Measurements from ENCODE around the gene ATP6V1C2. TPM values are rescaled to one million over a fixed set of nuclear protein-coding genes. Genes with fewer than 3 reads are reported as not detected.

The ATP6V1C2 gene, protein sequence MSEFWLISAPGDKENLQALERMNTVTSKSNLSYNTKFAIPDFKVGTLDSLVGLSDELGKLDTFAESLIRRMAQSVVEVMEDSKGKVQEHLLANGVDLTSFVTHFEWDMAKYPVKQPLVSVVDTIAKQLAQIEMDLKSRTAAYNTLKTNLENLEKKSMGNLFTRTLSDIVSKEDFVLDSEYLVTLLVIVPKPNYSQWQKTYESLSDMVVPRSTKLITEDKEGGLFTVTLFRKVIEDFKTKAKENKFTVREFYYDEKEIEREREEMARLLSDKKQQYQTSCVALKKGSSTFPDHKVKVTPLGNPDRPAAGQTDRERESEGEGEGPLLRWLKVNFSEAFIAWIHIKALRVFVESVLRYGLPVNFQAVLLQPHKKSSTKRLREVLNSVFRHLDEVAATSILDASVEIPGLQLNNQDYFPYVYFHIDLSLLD
- under 0.01 TPM in 2 replicates for total RNA-seq

DNA sequence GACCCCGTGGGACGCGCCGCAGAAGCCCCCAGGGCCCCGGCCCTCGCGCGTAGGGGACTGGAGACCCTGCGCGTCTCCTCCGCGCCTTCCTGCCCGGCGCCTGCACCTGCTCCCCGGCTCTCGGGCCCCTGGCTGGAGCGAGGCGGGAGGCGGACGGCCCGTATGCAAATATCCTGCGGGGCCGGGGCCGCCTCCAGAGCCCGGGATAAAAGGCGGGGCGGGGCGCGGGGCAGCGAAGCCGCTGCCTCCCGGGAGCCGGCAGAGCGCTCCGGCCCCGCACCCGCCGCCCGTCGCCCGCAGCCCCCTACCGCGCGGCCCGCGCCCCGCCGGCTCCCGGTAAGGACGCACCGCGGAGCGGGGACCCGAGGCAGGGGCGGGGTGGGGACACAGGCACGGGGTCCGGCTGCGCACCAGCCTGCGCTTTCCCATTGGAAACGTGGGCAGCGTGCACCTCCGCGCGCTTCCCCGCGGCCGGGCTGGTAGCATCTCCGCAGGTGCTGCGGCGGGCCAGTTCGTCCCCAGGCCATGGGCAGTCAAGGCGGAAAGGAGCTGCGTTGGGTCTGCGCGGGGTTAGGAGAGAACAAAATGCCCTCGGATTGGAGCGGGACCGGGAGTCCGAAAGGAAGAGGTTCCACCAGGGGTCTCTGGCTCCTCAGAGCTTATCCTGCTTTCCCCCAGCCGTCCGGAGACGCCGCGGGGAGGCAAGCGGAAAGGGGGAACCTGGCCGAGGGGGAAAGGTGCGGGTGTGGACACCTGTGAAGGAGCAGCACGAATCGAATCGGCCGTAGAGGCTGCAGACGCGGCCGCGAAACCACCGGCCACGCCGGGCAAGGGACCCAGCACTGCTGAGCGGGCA, at the start of gene ATP6V1C2:
Gene ATP6V1C2 (plus strand): TSS at position 235 of the 856 bp plus-strand sequence. CDS start 1,220 bp downstream, outside the sequence.
- DNase-seq (ENCODE audit: low read depth in 2 of 2), result peak in 1 of 2 donors; percentile 14

DNA sequence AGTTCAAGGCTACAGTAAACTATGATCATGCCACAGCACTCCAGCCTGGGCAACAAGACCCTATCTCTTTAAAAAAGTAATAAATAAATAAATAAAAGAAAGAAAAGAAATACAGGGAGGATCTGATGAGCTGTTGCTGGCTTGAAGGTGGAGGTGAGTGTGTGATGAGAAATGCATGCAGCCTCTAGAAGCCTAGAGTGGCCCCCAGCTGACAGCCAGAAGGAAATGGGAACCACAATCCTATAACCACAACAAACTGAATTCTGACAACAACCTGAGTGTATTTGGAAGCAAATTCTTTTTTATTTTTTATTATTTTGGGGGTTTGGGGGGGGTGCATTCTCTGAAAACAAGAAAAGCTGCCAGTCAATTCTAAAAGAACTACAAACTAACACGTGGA, 46.3 kb upstream of the ATP6V1C2 start:
- DNase-seq (ENCODE audit: low read depth in 2 of 2), result no peak

DNA sequence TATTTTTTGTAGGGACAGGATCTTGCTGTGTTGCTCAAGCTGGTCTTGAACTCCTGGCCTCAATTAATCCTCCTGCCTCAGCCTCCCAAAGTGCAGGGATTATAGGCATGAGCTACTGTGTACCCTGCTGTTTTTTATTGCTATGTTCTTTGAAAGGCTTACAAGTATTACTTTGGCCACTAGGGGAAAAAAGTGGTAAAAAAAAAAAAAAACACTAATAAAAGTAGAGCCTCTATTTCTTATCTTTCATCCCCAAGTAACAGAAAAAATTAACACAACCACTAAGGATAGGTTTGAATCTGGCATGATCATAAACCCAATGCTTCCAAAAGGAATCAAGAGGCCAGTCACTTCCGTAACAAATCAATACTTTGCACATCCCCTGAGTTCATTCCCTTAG, 43.2 kb upstream of the ATP6V1C2 start:
- no peak for DNase-seq (ENCODE audit: low read depth in 2 of 2)

DNA sequence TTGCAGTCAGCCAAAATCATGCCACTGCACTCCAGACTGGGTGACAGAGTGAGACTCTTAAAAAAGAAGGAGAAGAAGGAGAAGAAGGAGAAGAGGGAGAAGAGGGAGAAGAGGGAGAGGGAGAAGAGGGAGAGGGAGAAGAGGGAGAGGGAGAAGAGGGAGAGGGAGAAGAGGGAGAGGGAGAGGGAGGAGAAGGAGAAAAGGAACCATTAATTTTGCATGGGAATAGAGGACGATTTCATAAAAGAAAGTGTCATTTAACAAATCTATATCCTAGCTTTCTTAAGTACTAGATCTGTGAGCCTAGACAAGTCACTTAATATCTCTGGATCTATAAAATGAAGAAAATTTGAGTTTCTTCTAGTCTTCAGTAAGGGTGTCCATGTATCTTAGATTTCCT, 41.2 kb upstream of the ATP6V1C2 start:
- DNase-seq (ENCODE audit: low read depth in 2 of 2), result no peak

- no peak for DNase-seq (ENCODE audit: low read depth in 2 of 2)
Measured at GRCh38 chr2:10680957-10681356, 40.5 kb upstream of the ATP6V1C2 start.

DNA sequence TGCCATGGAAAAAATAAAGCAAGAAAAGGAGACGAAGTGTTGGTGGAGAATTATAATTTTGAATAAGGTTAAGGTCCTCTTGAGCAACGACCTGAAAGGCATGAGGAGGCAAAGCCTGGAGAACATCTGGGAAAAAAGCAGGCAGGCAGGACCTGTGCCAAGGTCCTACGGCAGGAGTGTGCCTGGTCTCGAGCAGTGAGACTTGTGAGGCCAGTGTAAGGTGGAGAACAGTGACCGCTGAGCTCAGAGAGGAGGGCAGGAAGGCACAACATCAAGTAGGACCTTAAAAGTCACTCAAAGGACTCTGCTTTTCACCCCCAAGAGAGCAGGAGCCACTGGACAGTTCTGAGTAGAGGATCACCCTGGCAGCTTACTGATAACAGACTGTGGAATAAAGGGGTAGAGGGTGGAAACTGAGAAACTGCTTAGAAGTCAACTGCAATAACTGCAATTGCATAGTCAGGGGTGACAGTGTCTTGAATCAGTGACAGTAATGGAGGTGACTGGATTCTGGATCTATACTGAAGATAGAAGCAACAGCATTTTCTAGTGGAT, 35.2 kb upstream of the ATP6V1C2 start:
- no peak for DNase-seq (ENCODE audit: low read depth in 2 of 2)

GRCh38 chr2:10688921-10689807, 32.3 kb upstream of the ATP6V1C2 start:
- peak in 1 of 2 donors; percentile 5 for DNase-seq (ENCODE audit: low read depth in 2 of 2)

GRCh38 chr2:10691521-10691920, 29.9 kb upstream of the ATP6V1C2 start:
- no peak for DNase-seq (ENCODE audit: low read depth in 2 of 2)

- no peak for DNase-seq (ENCODE audit: low read depth in 2 of 2)
Measured at GRCh38 chr2:10700078-10700803, 21.2 kb upstream of the ATP6V1C2 start.

DNA sequence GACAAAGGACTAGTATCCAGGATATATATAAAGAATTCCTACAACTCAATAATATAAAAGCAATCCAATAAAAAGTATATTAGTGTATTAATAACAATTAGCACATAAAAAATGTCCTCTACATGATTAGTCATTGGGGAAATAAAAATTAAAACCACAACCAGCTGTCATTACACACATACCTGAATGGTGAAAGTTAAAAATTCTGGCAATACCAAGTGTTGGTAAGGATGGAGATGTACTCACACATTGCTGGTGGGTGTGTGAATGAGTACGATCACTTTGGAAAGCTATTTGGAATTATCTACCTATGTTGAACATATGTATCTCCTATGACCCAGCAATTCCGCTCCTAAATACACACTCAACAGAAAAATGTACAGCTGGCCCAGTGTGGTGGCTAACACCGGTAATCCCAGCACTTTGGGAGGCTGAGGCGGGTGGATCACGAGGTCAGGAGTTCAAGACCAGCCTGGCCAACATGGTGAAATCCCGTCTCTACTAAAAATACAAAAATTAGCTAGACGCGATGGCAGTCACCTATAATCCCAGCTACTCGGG, 17.3 kb upstream of the ATP6V1C2 start:
- no peak for DNase-seq (ENCODE audit: low read depth in 2 of 2)

- no peak for DNase-seq (ENCODE audit: low read depth in 2 of 2)
Measured at GRCh38 chr2:10706033-10706432, 15.4 kb upstream of the ATP6V1C2 start.

DNA sequence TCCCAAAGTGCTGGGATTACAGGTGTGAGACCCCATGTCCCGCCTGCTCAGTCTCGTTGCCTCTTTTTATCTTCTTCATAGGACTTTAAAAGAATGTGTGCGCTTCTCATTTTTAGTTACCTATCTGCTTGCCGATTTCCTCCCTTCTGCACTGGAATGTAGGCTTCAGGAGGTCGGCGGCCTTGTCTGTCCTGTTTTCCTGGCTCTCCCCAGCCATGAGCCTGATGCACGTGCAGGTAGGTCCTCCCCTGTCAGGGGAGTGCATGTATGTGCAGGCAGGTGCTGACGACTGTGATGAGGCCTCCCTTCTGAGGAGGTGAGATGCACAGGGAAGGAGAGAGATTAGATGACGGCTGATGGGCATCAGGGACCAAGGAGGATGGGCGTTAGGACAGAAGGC, 13.6 kb upstream of the ATP6V1C2 start:
- DNase-seq (ENCODE audit: low read depth in 2 of 2), result no peak

DNA sequence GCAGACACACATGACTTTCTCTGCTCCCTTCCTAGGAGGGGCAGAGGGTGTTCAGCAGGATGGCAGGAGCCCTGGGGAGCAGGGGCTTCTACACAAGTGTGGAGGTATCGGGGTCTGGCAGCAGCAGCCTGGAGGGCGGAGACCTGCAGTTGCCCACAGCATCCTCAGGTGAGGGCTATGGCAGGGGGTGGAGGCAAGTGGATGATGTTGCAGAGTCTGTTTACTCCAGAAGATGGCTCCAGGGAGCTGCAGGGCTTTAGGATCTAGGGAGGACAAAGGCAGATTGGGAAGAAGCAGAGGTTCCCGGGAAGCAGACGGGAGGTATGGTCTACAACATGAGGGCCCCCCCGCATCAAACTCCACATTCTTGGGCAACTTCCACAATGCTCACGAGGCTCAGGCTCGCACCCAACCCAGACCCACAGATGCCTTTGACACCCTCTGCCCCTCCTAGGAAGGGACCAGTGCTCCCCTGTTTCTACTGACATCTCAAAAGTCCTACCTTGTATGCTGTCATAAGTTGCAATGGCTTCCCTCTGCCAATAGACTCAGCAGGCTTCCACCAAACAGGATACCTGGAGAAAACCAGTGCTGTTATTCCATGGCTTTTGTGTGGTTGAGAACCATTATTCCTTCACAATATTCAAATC, 12.0 kb upstream of the ATP6V1C2 start:
- DNase-seq (ENCODE audit: low read depth in 2 of 2), result peak; percentile 27 to 28

DNA sequence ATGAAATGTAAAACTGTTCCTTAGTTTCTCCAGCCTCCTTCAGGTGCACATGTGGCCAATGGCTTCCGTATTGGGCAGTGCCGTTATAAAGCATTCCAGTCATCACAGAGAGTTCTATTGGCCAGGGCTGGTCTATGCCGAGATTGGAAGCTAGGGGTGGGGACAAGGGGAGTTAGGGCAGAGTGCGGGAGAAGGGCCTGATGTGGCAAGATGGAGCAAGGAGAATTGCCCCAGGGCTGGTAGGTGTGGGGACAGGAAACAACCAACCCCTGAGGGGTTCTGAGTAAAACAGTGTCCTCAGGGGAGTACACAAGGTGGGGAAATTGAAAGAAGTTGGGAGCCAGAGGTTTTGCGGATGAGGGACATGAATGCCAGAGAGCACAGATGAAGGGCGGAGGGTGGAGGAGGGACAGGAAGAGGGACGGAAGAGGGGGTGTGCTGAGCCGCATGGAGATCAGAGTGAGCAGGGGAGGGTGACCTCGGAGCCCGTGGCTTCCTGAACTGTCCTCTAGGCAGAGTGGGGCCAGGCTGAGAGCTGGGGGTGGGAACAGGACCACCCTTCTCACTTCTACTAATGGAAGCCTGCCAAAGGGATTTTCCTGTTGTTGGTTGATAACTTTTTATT, 9.1 kb upstream of the ATP6V1C2 start:
- DNase-seq (ENCODE audit: low read depth in 2 of 2), result peak in 1 of 2 donors; percentile 12

DNA sequence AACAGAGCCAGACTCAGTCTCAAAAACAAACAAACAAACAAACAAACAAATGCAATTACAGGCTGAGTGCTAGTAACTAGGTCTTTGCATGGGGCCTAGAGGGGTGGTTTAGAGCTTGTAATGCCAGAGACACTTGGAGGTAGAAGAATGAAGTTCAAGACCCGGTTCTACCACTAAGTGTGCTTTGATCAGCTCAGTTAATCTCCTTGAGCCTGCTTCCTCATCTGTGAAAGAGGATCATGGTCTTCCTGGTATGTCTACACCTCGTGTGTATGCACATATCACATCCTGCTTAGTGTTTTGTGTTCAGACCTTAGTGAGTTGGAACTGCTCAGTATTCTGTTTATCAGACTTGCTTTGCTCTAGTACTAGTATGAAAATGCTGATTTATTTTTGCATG, 4.8 kb upstream of the ATP6V1C2 start:
- DNase-seq (ENCODE audit: low read depth in 2 of 2), result no peak

DNA sequence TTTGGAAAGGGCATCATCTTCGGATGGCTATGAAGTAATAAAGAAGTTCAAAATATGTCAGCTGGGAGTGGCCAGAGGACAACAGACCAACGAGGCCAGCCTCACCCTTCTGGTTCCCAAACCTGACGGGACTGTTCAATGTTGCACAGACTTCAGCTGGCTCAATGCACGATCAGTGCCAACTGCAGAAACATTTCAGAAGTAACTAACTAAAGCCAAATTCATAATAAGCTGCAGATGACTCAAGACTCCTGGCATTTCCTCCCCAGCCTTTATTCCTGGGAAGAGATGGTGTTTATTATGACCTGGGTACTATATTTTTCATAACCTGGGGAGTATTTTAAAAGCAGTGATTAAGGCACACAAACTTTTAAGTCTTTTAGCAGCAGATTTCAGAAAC, 3.8 kb upstream of the ATP6V1C2 start:
- peak in 1 of 2 donors; percentile 70 for DNase-seq (ENCODE audit: low read depth in 2 of 2)

DNA sequence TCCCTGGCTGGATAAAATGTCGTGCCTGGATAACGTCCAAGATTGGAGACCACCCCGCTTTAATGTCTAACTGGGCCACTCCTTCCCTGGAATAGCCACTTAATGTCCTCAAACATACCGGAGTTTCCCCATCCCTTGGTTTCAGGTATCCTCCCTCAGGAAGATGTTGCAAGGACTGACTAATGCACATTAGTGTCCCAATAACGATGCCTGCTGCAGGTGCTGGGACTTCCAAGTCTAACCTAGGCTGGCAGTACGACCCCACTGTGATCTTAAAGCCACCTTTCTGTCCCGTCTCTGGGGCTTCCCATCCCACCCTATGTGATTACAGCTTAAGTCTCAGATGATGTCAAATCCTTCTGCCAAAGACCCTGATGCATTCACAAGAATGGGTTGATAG, 1.1 kb upstream of the ATP6V1C2 start:
- DNase-seq (ENCODE audit: low read depth in 2 of 2), result no peak

- DNase-seq (ENCODE audit: low read depth in 2 of 2), result no peak
Measured at GRCh38 chr2:10720947-10721395, 459 bp upstream of the ATP6V1C2 start.

- no peak for DNase-seq (ENCODE audit: low read depth in 2 of 2)
Measured at GRCh38 chr2:10722252-10722825, 909 bp downstream of the ATP6V1C2 start.
